Ovary (tissue), 9 donors: Measurements from ENCODE around the gene CHN2. TPM values are rescaled to one million over a fixed set of nuclear protein-coding genes. Genes with fewer than 3 reads are reported as not detected.

Experiments
- DNase-seq, 5 donors: peaks; one replicate each; pipeline ENCODE4 v3.0.0-alpha.2; 2019 to 2020
- H3K27ac ChIP-seq, 2 donors: fragments of 200-600 bp; one replicate each; pipeline versions ENCODE4 v1.5.1 to v1.8.0; 2019 to 2022
- H3K27me3 ChIP-seq: fragments of 200-600 bp; one replicate; pipeline ENCODE4 v1.8.0; 2022
- H3K36me3 ChIP-seq: fragments of 200-600 bp; sonication (generic); one replicate; pipeline ENCODE4 v1.5.1; 2019
- H3K4me1 ChIP-seq: one replicate; pipeline ENCODE4 v1.8.1; 2013; ENCODE audit warnings: mild to moderate bottlenecking, moderate library complexity; ENCODE audit not compliant: insufficient read depth
- H3K4me3 ChIP-seq: fragments of 200-600 bp; sonication (generic); one replicate; pipeline ENCODE4 v1.5.1; 2017
- H3K9me3 ChIP-seq, 2 donors: fragments of 200-600 bp in 1 of 2; sonication (generic) in 1 of 2; one replicate each; pipeline versions ENCODE4 v1.5.1 to v1.8.1; 2013 to 2019; ENCODE audit warnings: mild to moderate bottlenecking in 1 of 2, moderate library complexity in 1 of 2
- CTCF ChIP-seq, 3 donors: fragments of 450-650 bp in 2 of 3; fragments of 200-600 bp in 1 of 3; IDR thresholded peaks; one replicate each; pipeline versions ENCODE4 v1.5.1 to v1.8.0; 2016 to 2022; ENCODE audit warnings: antibody characterized with exemption in 3 of 3, mild to moderate bottlenecking in 1 of 3
- EP300 ChIP-seq: sonication (generic); formaldehyde crosslinking; IDR thresholded peaks from one replicate; pipeline ENCODE4 v1.6.1; 2017; ENCODE audit warnings: antibody characterized with exemption
- POLR2A ChIP-seq: fragments of 450-650 bp; IDR thresholded peaks from one replicate; pipeline ENCODE4 v1.6.1; 2017; ENCODE audit warnings: antibody characterized with exemption, mild to moderate bottlenecking, moderate library complexity
- WGBS, 3 donors: extraction: QIAGEN DNeasy Blood & Tissue Kit in 1 of 3; methylation state at CpG; one replicate each; pipeline versions ENCODE4 v1.1.5 to v1.1.7; 2013 to 2017; 5-methylcytosine and 5-hydroxymethylcytosine counted together
- intact Hi-C, 4 donors: fragments of 100-400 bp; cut with DNase I; formaldehyde crosslinking; loops; one replicate each; pipeline versions ENCODE4 v1.11.0 to v1.15.1; 2022 to 2023
- polyA plus RNA-seq, 2 donors: library from polyadenylated mRNA; stranded (reverse); fragments of 200-250 nt in 1 of 2; fragments of 350-450 nt in 1 of 2; fragmentation: Illumina TruSeq in 1 of 2; extraction: RNeasy Lipid Tissue Mini Kit (QIAGEN cat#74804) in 1 of 2; gene quantifications; one replicate each; pipeline ENCODE4 v1.2.3, GENCODE V29; 2013 to 2014
- total RNA-seq, 7 donors: library from RNA; depleted of rRNA in 2 of 7; stranded (reverse); fragments of >200 nt in 2 of 7; fragmentation: NEBNext Ultra II Directional in 3 of 7; extraction: Animal tissue kit (Norgen Biotek cat#: 25700) in 3 of 7; gene quantifications; one replicate each; pipeline versions ENCODE4 v1.1.0 to v1.2.4, GENCODE V29; 2016 to 2023
- donor health status: DM: no; HTN: no; CAD: no; lungs with moderate emphysema.
- donor health status: DM: no; HTN: no; CAD: no.
- donor health status: Bipolar disorder and iron deficiency.
- donor health status: DM: yes; HTN: yes; CAD: no.
- donor health status: DM: no; HTN: no; CAD: no.
- donor health status: DM: yes; HTN: yes; CAD: no.

CHN2 gene
- total and polyA plus RNA-seq, 9 donors: 17.9 to 32.6 (median 22.3) TPM

- H3K27me3 ChIP-seq: no peaks in the 10 kb centered on the region
- H3K4me3 ChIP-seq: no peak overlapping the region
- H3K4me1 ChIP-seq: no peaks in the 10 kb centered on the region
- H3K36me3 ChIP-seq: no peaks in the 10 kb centered on the region
- H3K27ac ChIP-seq: no peak overlapping the region
- intact Hi-C loops: no loop called here
- H3K9me3 ChIP-seq: no peaks in the 10 kb centered on the region
- no peak for DNase-seq
- TF ChIP-seq CTCF (IDR thresholded peaks at IDR 0.05): no peak
- TF ChIP-seq POLR2A: no peak
- TF ChIP-seq EP300: no peak
These were observed 116.0 kb downstream of the CHN2 start for GRCh38 chr7:29310625-29311024.

DNA sequence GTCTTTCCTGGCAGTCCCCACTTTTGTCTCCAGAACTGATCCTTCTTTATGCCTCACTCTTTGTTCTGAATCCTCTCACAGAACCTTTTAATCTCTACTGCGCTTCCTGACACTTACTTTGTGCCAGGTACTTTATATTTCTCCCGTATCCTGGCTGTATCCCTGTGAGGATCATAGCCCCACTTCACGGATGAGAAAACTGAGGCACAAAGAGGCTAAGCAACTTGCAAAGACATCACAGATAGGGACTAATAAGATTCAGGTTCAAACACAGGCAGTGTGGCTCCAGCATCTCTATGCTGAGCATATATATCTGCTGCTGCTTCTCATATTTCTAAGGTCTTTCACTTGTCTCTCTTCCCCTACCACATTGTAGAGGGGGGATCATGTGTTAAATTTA lies 116.7 kb downstream of the CHN2 start:
- intact Hi-C loops: no loop called here
- DNase-seq: no peak
- Histone ChIP-seq H3K9me3 (no peaks in the 10 kb centered on the region), H3K4me1 (no peaks in the 10 kb centered on the region), H3K4me3 (no peak overlapping the region), H3K27me3 (no peaks in the 10 kb centered on the region), H3K27ac (no peak overlapping the region), H3K36me3 (no peaks in the 10 kb centered on the region)
- 92 to 97% (median 92%) methylated on average over 3 of the region's 3 CpGs for WGBS, 3 donors
- TF ChIP-seq EP300 (no peak), CTCF (IDR thresholded peaks at IDR 0.05) (no peak), POLR2A (no peak)

DNA sequence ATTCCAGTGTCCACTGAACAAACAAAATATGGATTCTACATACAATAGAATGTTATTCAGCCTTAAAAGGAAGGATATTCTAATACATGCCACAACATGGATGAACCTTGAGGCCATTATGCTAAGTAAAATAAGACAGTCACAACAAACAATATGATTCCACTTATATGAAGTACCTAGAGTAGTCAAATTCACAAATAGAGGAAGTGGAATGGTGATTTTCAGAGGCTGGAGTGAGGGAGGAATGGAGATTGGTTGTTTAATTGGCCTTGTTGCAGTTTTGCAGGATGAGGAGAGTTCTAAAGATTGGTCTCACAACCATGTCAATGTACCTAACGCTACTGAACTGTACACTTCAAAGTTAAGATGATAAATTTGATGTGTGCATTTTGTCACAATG lies 119.6 kb downstream of the CHN2 start:
- Histone ChIP-seq H3K27ac (no peak overlapping the region), H3K27me3 (no peaks in the 10 kb centered on the region), H3K36me3 (no peaks in the 10 kb centered on the region), H3K4me1 (no peaks in the 10 kb centered on the region), H3K4me3 (no peak overlapping the region), H3K9me3 (no peaks in the 10 kb centered on the region)
- no peak for DNase-seq
- no peak for TF ChIP-seq POLR2A
- TF ChIP-seq CTCF (IDR thresholded peaks at IDR 0.05): no peak
- no peak for TF ChIP-seq EP300
- intact Hi-C loops: no loop called here
- 91 to 94% (median 94%) methylated on average over 1 of the region's 1 CpG for WGBS, 3 donors

- TF ChIP-seq EP300 (no peak), POLR2A (no peak), CTCF (IDR thresholded peaks at IDR 0.05) (no peak)
- H3K27ac ChIP-seq: no peak overlapping the region
- no peak for DNase-seq
- 65 to 72% (median 67%) methylated on average over 3 of the region's 3 CpGs for WGBS, 3 donors
- no peaks in the 10 kb centered on the region for H3K36me3 ChIP-seq
- intact Hi-C loops: no loop called here
- H3K4me1 ChIP-seq: no peaks in the 10 kb centered on the region
- H3K4me3 ChIP-seq: no peak overlapping the region
- H3K9me3 ChIP-seq: no peaks in the 10 kb centered on the region
- no peaks in the 10 kb centered on the region for H3K27me3 ChIP-seq
These were observed 120.7 kb downstream of the CHN2 start for GRCh38 chr7:29315122-29315891.
